SK-N-SH (cell line): ENCODE data around the gene DSCAM. TPM values are rescaled to one million over a fixed set of nuclear protein-coding genes. Genes with fewer than 3 reads are reported as not detected.

Experiments
- CTCF ChIA-PET: fragments of 300-600, 350-600 bp; formaldehyde crosslinking; extraction: SDS; loops from one replicate; lab custom pipeline; 2021; lab: Yijun Ruan, JAX
- POLR2A ChIA-PET: fragments of 350-600 bp; sonication (Branson Sonifier 250); formaldehyde crosslinking; extraction: SDS; loops from one replicate; lab custom pipeline; 2020; ENCODE audit warnings: antibody characterized with exemption, inconsistent platforms; lab: Yijun Ruan, JAX
- DNase-seq: peaks from one replicate; pipeline ENCODE4 v3.0.0; 2012
- H2AFZ ChIP-seq: fragments of 200-600 bp; sonication (generic); 2 replicates; pipeline ENCODE4 v1.8.1; 2016; ENCODE audit warnings: antibody characterized with exemption, mild to moderate bottlenecking, low read depth
- H3F3A ChIP-seq: fragments of 200-600 bp; sonication (generic); replicated peaks from 2 replicates; pipeline ENCODE3; 2016; ENCODE audit warnings: antibody characterized with exemption, mild to moderate bottlenecking; ENCODE audit not compliant: insufficient read depth
- H3K27ac ChIP-seq, 2 experiments: fragments of 200-500 bp in 1 of 2; fragments of 200-600 bp in 1 of 2; sonication (Bioruptor generic) in 1 of 2; sonication (generic), shearing (Covaris generic) in 1 of 2; 2 replicates each; pipeline versions ENCODE4 v1.5.1 to v1.6.1; 2014 to 2016; ENCODE audit warnings: low read depth in 2 of 2, inconsistent platforms in 1 of 2, low read length in 1 of 2, mild to moderate bottlenecking in 1 of 2, mixed read lengths in 1 of 2
- H3K27me3 ChIP-seq: fragments of 200-600 bp; sonication (generic), shearing (Covaris generic); 2 replicates; pipeline ENCODE4 v1.6.1; 2016; ENCODE audit warnings: mixed run types; ENCODE audit not compliant: insufficient read depth
- H3K36me3 ChIP-seq, 2 experiments: fragments of 200-500 bp in 1 of 2; fragments of 200-600 bp in 1 of 2; sonication (Bioruptor generic) in 1 of 2; sonication (generic) in 1 of 2; replicated peaks in 1 of 2; 2 replicates each; pipeline versions ENCODE3 to v1.5.1; 2014 to 2016; ENCODE audit warnings: low read length in 1 of 2, mild to moderate bottlenecking in 1 of 2; ENCODE audit not compliant: insufficient read depth in 2 of 2, control insufficient read depth in 1 of 2
- H3K4me1 ChIP-seq, 2 experiments: fragments of 200-500 bp in 1 of 2; fragments of 200-600 bp in 1 of 2; sonication (Bioruptor generic) in 1 of 2; sonication (generic), shearing (Covaris generic) in 1 of 2; 2 replicates each; pipeline versions ENCODE4 v1.5.1 to v1.6.1; 2014 to 2016; ENCODE audit warnings: low read depth in 1 of 2, low read length in 1 of 2, mixed run types in 1 of 2; ENCODE audit not compliant: insufficient read depth in 2 of 2, control insufficient read depth in 1 of 2
- H3K4me2 ChIP-seq: fragments of 200-600 bp; sonication (generic), shearing (Covaris generic); 2 replicates; pipeline ENCODE4 v1.6.1; 2017; ENCODE audit warnings: mixed run types
- H3K4me3 ChIP-seq, 2 experiments: fragments of 200-500 bp in 1 of 2; fragments of 200-600 bp in 1 of 2; sonication (Bioruptor generic) in 1 of 2; sonication (generic), shearing (Covaris generic) in 1 of 2; 2 replicates each; pipeline versions ENCODE4 v1.5.1 to v1.8.1; 2014 to 2016; ENCODE audit warnings: low read depth in 2 of 2, inconsistent platforms in 1 of 2, low read length in 1 of 2, mild to moderate bottlenecking in 1 of 2, mixed read lengths in 1 of 2, moderate library complexity in 1 of 2
- H3K79me2 ChIP-seq: fragments of 200-600 bp; sonication (generic); 2 replicates; pipeline ENCODE4 v1.8.1; 2017; ENCODE audit warnings: mild to moderate bottlenecking; ENCODE audit not compliant: insufficient read depth
- H3K9ac ChIP-seq: fragments of 200-600 bp; sonication (generic); 2 replicates; pipeline ENCODE4 v1.6.1; 2017; ENCODE audit warnings: mixed run types
- H3K9me2 ChIP-seq: fragments of 200-600 bp; sonication (generic); 2 replicates; pipeline ENCODE4 v1.6.1; 2017; ENCODE audit warnings: mixed run types
- H3K9me3 ChIP-seq: fragments of 200-600 bp; sonication (generic); 2 replicates; pipeline ENCODE4 v1.6.1; 2017; ENCODE audit warnings: mixed run types, mild to moderate bottlenecking, moderate library complexity
- H4K20me1 ChIP-seq: fragments of 200-600 bp; sonication (generic); 2 replicates; pipeline ENCODE4 v1.6.1; 2017; ENCODE audit warnings: mild to moderate bottlenecking, mixed run types; ENCODE audit not compliant: insufficient read depth
- CTCF ChIP-seq: fragments of 200-600 bp; sonication (generic); IDR thresholded peaks from 2 replicates; pipeline ENCODE4 v1.6.1; 2017; ENCODE audit warnings: antibody characterized with exemption, mild to moderate bottlenecking, moderate library complexity
- GATA2 ChIP-seq: sonication (generic); formaldehyde crosslinking; IDR thresholded peaks from 2 replicates; pipeline ENCODE4 v1.5.0; 2020; ENCODE audit warnings: mild to moderate bottlenecking, missing genetic modification reagents
- IRF3 ChIP-seq: fragments of 150-350 bp; IDR thresholded peaks from 2 replicates; pipeline ENCODE4 v1.6.1; 2016; ENCODE audit warnings: mild to moderate bottlenecking, low read depth, low read length
- JUND ChIP-seq: IDR thresholded peaks from 2 replicates; pipeline ENCODE4 v1.4.0; 2012
- MAX ChIP-seq: IDR thresholded peaks from 2 replicates; pipeline ENCODE4 v1.4.0; 2012; ENCODE audit warnings: low read depth
- MEF2A ChIP-seq: IDR thresholded peaks from 2 replicates; pipeline ENCODE4 v1.4.0; 2012; ENCODE audit warnings: low read depth, borderline replicate concordance
- NRF1 ChIP-seq: IDR thresholded peaks from 2 replicates; pipeline ENCODE4 v1.6.1; 2012; ENCODE audit warnings: low read depth, mild to moderate bottlenecking, low read length
- RCOR1 ChIP-seq: fragments of 150-350 bp; IDR thresholded peaks from 2 replicates; pipeline ENCODE4 v1.6.1; 2017; ENCODE audit warnings: antibody characterized with exemption, low read length
- REST ChIP-seq: IDR thresholded peaks from 2 replicates; pipeline ENCODE4 v1.6.1; 2012; ENCODE audit warnings: mild to moderate bottlenecking, low read depth, low read length, moderate library complexity
- RFX5 ChIP-seq: IDR thresholded peaks from 2 replicates; pipeline ENCODE4 v1.6.1; 2012; ENCODE audit warnings: mild to moderate bottlenecking, improper control_type of control experiment, low read length
- RXRA ChIP-seq: IDR thresholded peaks from 2 replicates; pipeline ENCODE4 v1.4.0; 2012; ENCODE audit warnings: low read depth, mild to moderate bottlenecking, borderline replicate concordance
- TAF1 ChIP-seq: IDR thresholded peaks from 2 replicates; pipeline ENCODE4 v1.6.1; 2012; ENCODE audit warnings: low read depth, mild to moderate bottlenecking, low read length, moderate library complexity, borderline replicate concordance
- TCF12 ChIP-seq: IDR thresholded peaks from 2 replicates; pipeline ENCODE4 v1.4.0; 2012
- USF2 ChIP-seq: fragments of 150-350 bp; IDR thresholded peaks from 2 replicates; pipeline ENCODE4 v1.6.1; 2017; ENCODE audit warnings: antibody characterized with exemption, low read length, low read depth, borderline replicate concordance
- WGBS: methylation state at CpG from one replicate; pipeline ENCODE4 v1.1.6; 2017; ENCODE audit warnings: low lambda C conversion rate; 5-methylcytosine and 5-hydroxymethylcytosine counted together
- polyA plus RNA-seq, 3 experiments: library from polyadenylated mRNA; depleted of rRNA; stranded (reverse); fragments of >200 nt; gene quantifications; 2 replicates each; pipeline ENCODE4 v1.2.3, GENCODE V29; 2012

Gene DSCAM
- polyA plus RNA-seq, 1 of the 3 experiments (the other 2 are of a cell fraction), result not detected

GRCh38 chr21:40472013-40472412 lies 374.9 kb downstream of the DSCAM start:
- H3F3A ChIP-seq, result no peaks in the 10 kb centered on the region
- no peak for TF ChIP-seq NRF1
- no peak for TF ChIP-seq CTCF
- no peak for TF ChIP-seq REST
- no peak for TF ChIP-seq JUND
- TF ChIP-seq, all 33 proteins: peak for 0
- H3K4me3 ChIP-seq, result no peak overlapping the region
- no peaks in the 10 kb centered on the region for H3K36me3 ChIP-seq
- H3K79me2 ChIP-seq, result no peaks in the 10 kb centered on the region
- no peaks in the 10 kb centered on the region for H4K20me1 ChIP-seq
- H2AFZ ChIP-seq, result no peak overlapping the region
- CTCF ChIA-PET, result no interaction called here
- no peak overlapping the region for H3K27ac ChIP-seq
- DNase-seq, result no peak
- H3K9me2 ChIP-seq, result no peaks in the 10 kb centered on the region
- H3K4me2 ChIP-seq, result no peak overlapping the region
- H3K9me3 ChIP-seq, result no peaks in the 10 kb centered on the region
- H3K27me3 ChIP-seq, result no peaks in the 10 kb centered on the region
- no peak overlapping the region for H3K9ac ChIP-seq
- no peaks in the 10 kb centered on the region; a peak in 1 of 4 replicates for H3K4me1 ChIP-seq
- POLR2A ChIA-PET, result no interaction called here
- WGBS, result 27% methylated on average over 4 of the region's 4 CpGs

- POLR2A ChIA-PET, result no interaction called here
- TF ChIP-seq RFX5 (no peak), USF2 (no peak), IRF3 (no peak), TAF1 (no peak), MEF2A (no peak), MAX (no peak), RXRA (no peak), TCF12 (no peak), RCOR1 (no peak), GATA2 (no peak)
- TF ChIP-seq, all 33 proteins: peak for 0
- Histone ChIP-seq H4K20me1 (no peaks in the 10 kb centered on the region), H3K9me3 (no peaks in the 10 kb centered on the region), H3K27me3 (no peaks in the 10 kb centered on the region), H3K4me2 (no peak overlapping the region), H3K79me2 (no peaks in the 10 kb centered on the region), H3K4me1 (no peaks in the 10 kb centered on the region; a peak in 1 of 4 replicates), H3F3A (no peaks in the 10 kb centered on the region), H2AFZ (no peak overlapping the region), H3K4me3 (no peak overlapping the region), H3K9me2 (no peaks in the 10 kb centered on the region), H3K9ac (no peak overlapping the region), H3K36me3 (no peaks in the 10 kb centered on the region), H3K27ac (no peak overlapping the region)
- WGBS, result 20% methylated on average over 2 of the region's 2 CpGs
- no peak for DNase-seq
- CTCF ChIA-PET, result interaction anchor here (1.4 kb wide), 1 partner anchor 10 kb away, joined by 4 read pairs; no protein-coding TSS in a partner anchor
These were observed 375.9 kb downstream of the DSCAM start for GRCh38 chr21:40471103-40471502.
